GM18507 (cell line): ENCODE data around the gene LRBA.
"Not testable (repeated sequence)": the region's sequence is repeated elsewhere in the genome, so short reads cannot be mapped to it uniquely, and the experiment has no call there.

ENCODE experiments used
- DNase-seq: peaks from one replicate; pipeline ENCODE4 v3.0.0; 2011; ENCODE audit warnings: low read depth; ENCODE audit not compliant: insufficient read length; ENCODE audit errors: extremely low spot score
- FAIRE-seq: peaks from 2 replicates; lab custom pipeline; 2011; peaks lifted over from hg19 to GRCh38; lab: Jason Lieb, UNC

LRBA gene

GRCh38 chr4:150781191-150781590 lies 233.9 kb downstream of the LRBA start:
- DNase-seq = no peak
- no peak for FAIRE-seq

GRCh38 chr4:150779707-150780106 lies 235.4 kb downstream of the LRBA start:
- FAIRE-seq (no peak), DNase-seq (no peak)

GRCh38 chr4:150773729-150774449 lies 241.2 kb downstream of the LRBA start:
- FAIRE-seq (no peak), DNase-seq (no peak)

- DNase-seq (no peak), FAIRE-seq (no peak)
Measured at GRCh38 chr4:150773032-150773431, 242.1 kb downstream of the LRBA start.

- DNase-seq (no peak), FAIRE-seq (no peak)
Measured at GRCh38 chr4:150771382-150771781, 243.7 kb downstream of the LRBA start.

- no peak for FAIRE-seq
- no peak for DNase-seq
Measured at GRCh38 chr4:150769845-150770244, 245.2 kb downstream of the LRBA start.

- no peak for DNase-seq
- FAIRE-seq = no peak
Measured at GRCh38 chr4:150769248-150769647, 245.8 kb downstream of the LRBA start.

- DNase-seq (no peak), FAIRE-seq (no peak)
Measured at GRCh38 chr4:150768497-150768896, 246.6 kb downstream of the LRBA start.

GRCh38 chr4:150765216-150765615 lies 249.9 kb downstream of the LRBA start:
- DNase-seq (no peak), FAIRE-seq (no peak)

- DNase-seq (no peak), FAIRE-seq (no peak)
Measured at GRCh38 chr4:150751648-150752047, 263.4 kb downstream of the LRBA start.

- FAIRE-seq = no peak
- no peak for DNase-seq
Measured at GRCh38 chr4:150750824-150751223, 264.3 kb downstream of the LRBA start.

- FAIRE-seq = no peak
- no peak for DNase-seq
Measured at GRCh38 chr4:150746156-150746555, 268.9 kb downstream of the LRBA start.

- FAIRE-seq = no peak
Measured at GRCh38 chr4:150744570-150744969, 270.5 kb downstream of the LRBA start.

GRCh38 chr4:150743564-150744342 lies 271.3 kb downstream of the LRBA start:
- DNase-seq (no peak), FAIRE-seq (no peak)

More at GRCh38 chr4:150744570-150744969, 270.5 kb downstream of the LRBA start:
- DNase-seq = no peak

- FAIRE-seq, DNase-seq: not testable (repeated sequence)
Measured at GRCh38 chr4:150742930-150743329, 272.2 kb downstream of the LRBA start.

GRCh38 chr4:150739591-150739990 lies 275.5 kb downstream of the LRBA start:
- FAIRE-seq (no peak), DNase-seq (no peak)

- FAIRE-seq (peak; percentile 42), DNase-seq (no peak)
Measured at GRCh38 chr4:150725957-150726523, 289.0 kb downstream of the LRBA start.

GRCh38 chr4:150723727-150724411 lies 291.2 kb downstream of the LRBA start:
- DNase-seq (no peak), FAIRE-seq (no peak)

- no peak for FAIRE-seq
- no peak for DNase-seq
Measured at GRCh38 chr4:150722908-150723362, 292.1 kb downstream of the LRBA start.

GRCh38 chr4:150720973-150721518 lies 294.0 kb downstream of the LRBA start:
- FAIRE-seq = peak; percentile 12
- no peak for DNase-seq
